Camera-type eye (tissue), 1 donor: Measurements from ENCODE around the gene EMC10. TPM values are rescaled to one million over a fixed set of nuclear protein-coding genes. Genes with fewer than 3 reads are reported as not detected.

Experiments
- total RNA-seq: library from RNA; depleted of rRNA; stranded (reverse); fragments of >200 nt; gene quantifications from one replicate; pipeline ENCODE4 v1.2.3, GENCODE V29; 2014

EMC10 gene
- total RNA-seq, result 88.8 TPM

DNA sequence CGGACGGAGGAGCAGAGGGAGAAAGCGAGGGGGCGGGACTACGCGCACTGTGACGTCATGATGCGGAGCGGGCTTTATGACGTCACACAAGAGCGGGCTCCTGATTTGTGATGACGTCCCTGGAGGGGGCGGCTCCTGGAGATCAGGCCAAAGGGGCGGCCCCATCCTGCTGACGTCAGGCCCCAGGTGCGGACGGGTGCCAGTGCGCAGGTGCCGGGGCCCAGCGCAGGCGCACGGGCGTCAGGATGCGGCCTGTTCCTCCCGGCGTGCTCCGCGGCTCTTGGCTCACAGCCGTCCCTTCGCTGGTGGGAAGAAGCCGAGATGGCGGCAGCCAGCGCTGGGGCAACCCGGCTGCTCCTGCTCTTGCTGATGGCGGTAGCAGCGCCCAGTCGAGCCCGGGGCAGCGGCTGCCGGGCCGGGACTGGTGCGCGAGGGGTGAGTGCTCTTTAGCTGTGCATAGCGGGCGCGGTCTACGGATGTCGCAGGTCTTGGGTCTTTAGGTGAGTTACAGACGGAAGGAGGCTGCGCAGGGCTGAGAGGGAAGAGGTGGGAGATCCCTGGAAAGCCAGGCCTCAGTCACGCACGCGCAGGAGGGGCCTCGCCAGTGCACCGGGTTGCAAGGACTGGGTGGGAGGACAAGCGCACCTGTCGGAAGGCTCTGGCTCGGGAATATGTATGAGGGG lies at the start of gene EMC10, which contains the start of gene GARIN5A:
TSS of gene EMC10 (plus strand) at position 284 of the 683 bp plus-strand sequence. CDS start at position 322, 38 bp downstream.
TSS of gene GARIN5A (minus strand) at position 625 of the 683 bp plus-strand sequence. CDS start at position 165, 460 bp downstream.

DNA sequence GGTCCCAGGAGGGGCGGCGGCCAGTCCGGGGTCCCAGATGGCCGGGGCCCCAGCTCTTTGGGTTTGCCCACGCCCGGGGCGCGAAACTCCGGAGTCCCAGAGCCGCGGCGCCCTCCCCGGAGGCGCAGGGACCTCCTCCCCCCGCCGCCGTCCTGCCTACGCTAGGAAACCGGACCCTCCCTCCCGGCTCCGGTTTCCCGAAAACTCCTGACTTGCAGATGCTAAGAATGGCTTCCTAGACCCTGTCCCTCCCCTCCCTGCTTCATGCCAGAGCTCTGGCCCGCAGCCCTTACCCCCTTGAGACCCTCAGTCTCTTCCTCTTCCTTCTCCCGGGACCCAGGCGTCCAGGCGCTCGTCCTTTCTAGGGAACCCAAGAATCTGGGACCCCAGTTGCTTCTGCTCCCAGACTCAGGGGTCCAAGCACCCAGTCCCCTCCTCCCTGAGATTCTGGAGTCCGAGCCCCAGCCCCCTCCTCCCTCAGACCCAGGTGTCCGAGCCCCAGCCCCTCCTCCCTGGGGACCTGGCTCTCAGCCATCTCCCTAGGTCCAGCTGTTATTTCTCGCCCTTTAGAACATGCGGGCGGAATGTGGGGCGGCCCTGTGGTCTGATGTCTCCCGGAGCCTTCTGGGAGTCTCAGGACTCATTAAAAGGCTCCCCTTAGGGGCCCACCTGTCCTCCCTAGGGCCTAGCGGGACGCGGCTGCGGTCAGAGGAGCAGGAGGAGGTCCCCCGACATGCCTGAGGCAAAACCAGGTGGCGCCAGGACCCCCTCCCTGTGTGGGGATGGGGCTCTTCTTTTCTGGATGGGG lies 43.9 kb upstream of the EMC10 start, which contains the start of gene MYBPC2:
TSS of gene MYBPC2 (plus strand) at position 672 of the 808 bp plus-strand sequence. CDS start at position 734, 62 bp downstream.

DNA sequence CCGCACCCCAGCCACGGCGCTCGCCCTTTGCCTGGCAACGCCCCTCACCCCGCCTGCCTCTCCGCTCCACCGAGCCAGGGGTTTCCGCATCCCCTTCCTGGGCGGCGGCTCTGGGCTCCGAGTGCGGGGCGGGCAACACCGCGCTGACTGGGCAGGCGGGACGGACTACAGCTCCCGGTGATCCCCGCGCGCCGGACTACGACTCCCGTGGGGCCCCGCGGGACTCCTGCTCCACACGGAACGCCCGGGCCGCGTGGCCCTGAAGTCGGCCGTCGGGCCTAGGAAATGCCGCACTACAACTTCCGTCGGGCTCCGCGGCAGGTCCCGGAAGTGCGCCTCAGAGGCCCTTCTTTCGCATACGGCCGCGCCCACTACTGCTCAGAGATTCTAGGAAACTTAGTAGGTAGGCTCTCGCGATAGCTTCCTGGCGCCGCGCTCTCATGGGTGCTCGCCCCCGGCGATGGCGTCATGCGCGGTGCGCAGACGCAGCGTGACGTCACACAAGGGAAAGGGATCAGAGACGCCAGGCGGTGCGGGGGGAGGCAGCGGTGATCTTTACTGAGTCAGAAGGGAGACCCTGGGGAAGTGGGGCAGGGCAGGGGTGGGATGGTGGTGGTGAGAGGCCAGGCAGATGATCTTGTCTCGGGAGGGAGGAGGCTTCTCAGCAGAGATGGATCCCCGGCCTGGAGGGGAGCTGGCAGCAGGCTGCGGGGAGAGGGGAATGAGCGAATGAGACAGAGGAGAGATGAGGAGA lies 34.9 kb downstream of the EMC10 start, which contains the start of gene JOSD2:
TSS of gene JOSD2 (minus strand) at position 123 of the 754 bp plus-strand sequence. CDS start 760 bp downstream, outside the sequence.

DNA sequence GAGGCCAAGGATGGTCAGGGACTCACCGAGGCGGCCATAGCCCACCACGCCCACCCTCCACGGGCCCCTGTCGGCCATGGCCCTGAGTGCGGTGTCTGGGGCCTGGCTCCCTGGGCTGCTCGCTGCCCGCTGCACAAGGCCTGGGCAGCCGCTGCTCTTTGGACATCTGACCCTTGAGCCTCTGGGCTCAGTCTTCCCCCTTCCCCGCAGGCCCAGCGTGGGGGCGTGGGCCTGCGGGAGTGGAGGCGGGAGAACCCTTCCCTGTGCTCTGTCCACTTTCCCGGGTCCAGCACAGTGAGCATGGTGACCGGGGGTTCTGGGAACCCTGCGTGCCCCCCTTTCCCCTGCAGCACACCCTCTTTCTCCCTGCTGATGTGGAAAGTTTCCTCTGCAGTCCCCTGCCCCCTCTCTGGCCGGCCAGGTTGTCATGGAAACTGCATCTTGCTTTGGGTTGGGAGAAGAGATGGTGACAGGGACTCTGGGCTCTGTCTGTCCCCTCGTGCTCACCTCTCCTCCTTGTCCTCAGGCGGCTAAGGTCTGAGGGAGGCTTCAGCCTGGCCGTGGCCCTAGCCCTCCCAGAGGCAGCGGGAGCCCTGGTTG lies 37.5 kb downstream of the EMC10 start, which contains the start of gene ASPDH:
TSS of gene ASPDH (minus strand) at position 168 of the 600 bp plus-strand sequence. CDS start at position 78, 90 bp downstream.

Other genes with a start within 250 kb of the EMC10 start
- 4.7 TPM for gene KCNC3, start 147.1 kb upstream of the EMC10 start, total RNA-seq
- gene NAPSA, start 110.9 kb upstream of the EMC10 start, total RNA-seq, result 0.44 TPM
- 31.7 TPM for gene NR1H2, start 100.0 kb upstream of the EMC10 start, total RNA-seq
- 24.5 TPM for gene POLD1, start 92.2 kb upstream of the EMC10 start, total RNA-seq
- gene SPIB, start 57.6 kb upstream of the EMC10 start, total RNA-seq, result 0.33 TPM
- 1.2 TPM for gene MYBPC2, start 43.6 kb upstream of the EMC10 start, total RNA-seq
- gene GARIN5A, start 341 bp downstream of the EMC10 start, total RNA-seq, result 0.55 TPM
- 8.0 TPM for gene JOSD2, start 34.7 kb downstream of the EMC10 start, total RNA-seq
- not detected for gene ASPDH, start 37.4 kb downstream of the EMC10 start, total RNA-seq
- 38.4 TPM for gene LRRC4B, start 91.9 kb downstream of the EMC10 start, total RNA-seq
- gene SYT3, start 163.4 kb downstream of the EMC10 start, total RNA-seq, result 6.8 TPM
- gene C19orf81, start 172.9 kb downstream of the EMC10 start, total RNA-seq, result not detected
- 12.0 TPM for gene SHANK1, start 243.3 kb downstream of the EMC10 start, total RNA-seq
- gene CLEC11A, start 246.9 kb downstream of the EMC10 start, total RNA-seq, result 38.8 TPM